ENCODE data around the gene ARID1B.

DNA sequence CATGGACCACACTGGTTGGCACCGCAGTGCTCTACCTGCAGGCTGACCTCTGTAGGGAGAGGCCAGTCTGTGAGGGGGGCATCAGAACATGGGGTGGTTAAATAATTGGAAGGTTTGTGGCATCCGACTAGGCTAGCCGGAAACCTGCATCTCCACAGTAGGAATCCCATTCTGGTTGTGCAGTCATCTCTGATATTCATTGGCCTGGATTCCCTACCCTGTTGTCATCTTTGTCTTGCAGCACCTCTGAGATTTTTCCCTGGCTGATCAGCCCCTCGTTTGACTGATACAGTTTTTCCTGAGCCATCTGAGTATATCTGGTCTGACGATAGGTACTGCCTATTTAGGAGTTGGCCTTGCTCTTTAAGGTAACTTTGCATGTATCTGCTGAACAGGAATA lies 286.7 kb downstream of the ARID1B start:
- TF ChIP-seq, protein P1, sequence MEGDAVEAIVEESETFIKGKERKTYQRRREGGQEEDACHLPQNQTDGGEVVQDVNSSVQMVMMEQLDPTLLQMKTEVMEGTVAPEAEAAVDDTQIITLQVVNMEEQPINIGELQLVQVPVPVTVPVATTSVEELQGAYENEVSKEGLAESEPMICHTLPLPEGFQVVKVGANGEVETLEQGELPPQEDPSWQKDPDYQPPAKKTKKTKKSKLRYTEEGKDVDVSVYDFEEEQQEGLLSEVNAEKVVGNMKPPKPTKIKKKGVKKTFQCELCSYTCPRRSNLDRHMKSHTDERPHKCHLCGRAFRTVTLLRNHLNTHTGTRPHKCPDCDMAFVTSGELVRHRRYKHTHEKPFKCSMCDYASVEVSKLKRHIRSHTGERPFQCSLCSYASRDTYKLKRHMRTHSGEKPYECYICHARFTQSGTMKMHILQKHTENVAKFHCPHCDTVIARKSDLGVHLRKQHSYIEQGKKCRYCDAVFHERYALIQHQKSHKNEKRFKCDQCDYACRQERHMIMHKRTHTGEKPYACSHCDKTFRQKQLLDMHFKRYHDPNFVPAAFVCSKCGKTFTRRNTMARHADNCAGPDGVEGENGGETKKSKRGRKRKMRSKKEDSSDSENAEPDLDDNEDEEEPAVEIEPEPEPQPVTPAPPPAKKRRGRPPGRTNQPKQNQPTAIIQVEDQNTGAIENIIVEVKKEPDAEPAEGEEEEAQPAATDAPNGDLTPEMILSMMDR (IDR thresholded peaks at IDR 0.05), result no peak
- TF ChIP-seq EZH2 (IDR thresholded peaks at IDR 0.05; ENCODE audit: borderline replicate concordance, insufficient read depth, low read depth, low read length, poor library complexity, severe bottlenecking), result no peak
